Panc1 (cell line): ENCODE measurements around the gene C6orf62. TPM values are rescaled to one million over a fixed set of nuclear protein-coding genes. Genes with fewer than 3 reads are reported as not detected.
"Not testable (repeated sequence)": the region's sequence is repeated elsewhere in the genome, so short reads cannot be mapped to it uniquely, and the experiment has no call there.

Experiments
- ATAC-seq: fragments of 200-7000 bp; cut with Tn5 transposase; 2 replicates; pipeline ENCODE4 v1.9.1; 2020; ENCODE audit warnings: mild to moderate bottlenecking, moderate library complexity
- BruUV-seq: library from RNA; stranded (reverse); fragments of 400-500 nt; replicated peaks from 2 replicates; lab custom pipeline; 2021; lab: Mats Ljungman, UMichigan
- CTCF ChIA-PET: fragments of 300-600 bp; sonication (Branson Sonifier 250); formaldehyde crosslinking; loops from one replicate; lab custom pipeline; 2022; ENCODE audit warnings: antibody characterized with exemption; lab: Charles Lee
- POLR2A ChIA-PET: fragments of 300-600 bp; sonication (Branson Sonifier 250); formaldehyde crosslinking; loops from one replicate; lab custom pipeline; 2022; ENCODE audit warnings: antibody characterized with exemption; lab: Charles Lee
- DNase-seq: peaks from one replicate; pipeline ENCODE4 v3.0.0-alpha.2; 2010; ENCODE audit warnings: low read depth, low spot score
- H3K27ac ChIP-seq: 2 replicates; pipeline ENCODE4 v1.5.1; 2011; ENCODE audit warnings: mild to moderate bottlenecking, low read length, inconsistent platforms
- H3K27me3 ChIP-seq: fragments of 200-500 bp; sonication (Bioruptor generic); 2 replicates; pipeline ENCODE4 v1.6.0; 2014; ENCODE audit warnings: low read length, inconsistent platforms; ENCODE audit not compliant: control insufficient read depth, insufficient read depth
- H3K36me3 ChIP-seq: fragments of 200-500 bp; sonication (Bioruptor generic); 2 replicates; pipeline ENCODE4 v1.5.1; 2014; ENCODE audit warnings: inconsistent platforms, mild to moderate bottlenecking, low read length, moderate library complexity; ENCODE audit not compliant: control insufficient read depth, insufficient read depth
- H3K4me1 ChIP-seq: 2 replicates; pipeline ENCODE4 v1.5.1; 2011; ENCODE audit warnings: inconsistent platforms, mild to moderate bottlenecking, low read length, moderate library complexity; ENCODE audit not compliant: control insufficient read depth, insufficient read depth
- H3K4me3 ChIP-seq, 2 experiments: 2 replicates each; pipeline ENCODE4 v1.5.1; 2011 to 2012; ENCODE audit warnings: low read depth in 2 of 2, low read length in 2 of 2, mild to moderate bottlenecking in 2 of 2, inconsistent platforms in 1 of 2, moderate library complexity in 1 of 2
- H3K9me3 ChIP-seq: fragments of 200-500 bp; sonication (Bioruptor generic); 2 replicates; pipeline ENCODE4 v1.5.1; 2014; ENCODE audit warnings: low read depth, mild to moderate bottlenecking, inconsistent platforms, low read length, moderate library complexity; ENCODE audit not compliant: control insufficient read depth, insufficient read depth
- CTCF ChIP-seq: fragments of 450-650 bp; IDR thresholded peaks from 2 replicates; pipeline ENCODE4 v1.5.1; 2017; ENCODE audit warnings: mild to moderate bottlenecking
- POLR2AphosphoS5 ChIP-seq: IDR thresholded peaks from 2 replicates; pipeline ENCODE4 v1.6.1; 2012; ENCODE audit warnings: mild to moderate bottlenecking, low read depth, low read length, moderate library complexity
- REST ChIP-seq, 2 experiments: IDR thresholded peaks; 2 replicates each; pipeline ENCODE4 v1.6.1; 2011 to 2012; ENCODE audit warnings: low read depth in 2 of 2, control low read depth in 1 of 2, low read length in 1 of 2, mild to moderate bottlenecking in 1 of 2, moderate library complexity in 1 of 2; ENCODE audit not compliant: insufficient read depth in 1 of 2
- SIN3A ChIP-seq: IDR thresholded peaks from 2 replicates; pipeline ENCODE4 v1.6.1; 2012; ENCODE audit warnings: low read depth, mild to moderate bottlenecking, low read length, moderate library complexity, borderline replicate concordance; ENCODE audit not compliant: insufficient read depth
- TCF7L2 ChIP-seq: IDR thresholded peaks from 2 replicates; pipeline ENCODE4 v1.6.1; 2011; ENCODE audit warnings: mild to moderate bottlenecking, low read depth, low read length, inconsistent platforms
- in situ Hi-C: cut with HindIII; loops from 2 replicates; pipeline ENCODE4 v1.10.0; 2016; ENCODE audit warnings: low sequenced_read_pairs, low pct_unique_long_range_greater_than_20kb
- intact Hi-C: fragments of 100-400 bp; cut with micrococcal nuclease; formaldehyde crosslinking; loops from one replicate; pipeline ENCODE4 v1.10.0; 2022; ENCODE audit not compliant: unreplicated experiment
- total RNA-seq: library from RNA; stranded (reverse); gene quantifications from one replicate; pipeline ENCODE4 v1.2.1, GENCODE V29; 2021; ENCODE audit not compliant: unreplicated experiment

Gene C6orf62
- total RNA-seq, 1 experiment from 2014 or later = 153 TPM

- no peak for ATAC-seq
- DNase-seq = no peak
- TF ChIP-seq CTCF (no peak), POLR2AphosphoS5 (no peak), TCF7L2 (no peak), REST (IDR thresholded peaks at IDR 0.05; ENCODE audit: insufficient read depth in 1 of 2, low read depth in 2 of 2, low read length in 1 of 2) (no peak), SIN3A (no peak)
- intact Hi-C loops (no loop called here), in situ Hi-C loops (no loop called here)
- ChIA-PET POLR2A (no interaction called here), CTCF (no interaction called here)
- no peaks in the 10 kb centered on the region for H3K27me3 ChIP-seq
- H3K9me3 ChIP-seq = peaks cover 8% of the 10 kb centered on the region; the same call in 1 of the 2 replicates
- H3K27ac ChIP-seq = no peak overlapping the region
- no peak overlapping the region for H3K4me3 ChIP-seq
- H3K4me1 ChIP-seq = no peaks in the 10 kb centered on the region
- no TSS peak for BruUV-seq
- no peaks in the 10 kb centered on the region for H3K36me3 ChIP-seq
Measured at GRCh38 chr6:24673625-24674024, 45.3 kb downstream of the C6orf62 start.

GRCh38 chr6:24672620-24673182, 46.3 kb downstream of the C6orf62 start:
- ATAC-seq = no peak
- no peak overlapping the region for H3K4me3 ChIP-seq
- BruUV-seq = no TSS peak
- H3K36me3 ChIP-seq = no peaks in the 10 kb centered on the region
- intact Hi-C loops = no loop called here
- POLR2A ChIA-PET = no interaction called here
- in situ Hi-C loops = no loop called here
- no peaks in the 10 kb centered on the region for H3K27me3 ChIP-seq
- TF ChIP-seq TCF7L2 = no peak
- TF ChIP-seq POLR2AphosphoS5 = no peak
- TF ChIP-seq SIN3A = no peak
- TF ChIP-seq REST (IDR thresholded peaks at IDR 0.05; ENCODE audit: insufficient read depth in 1 of 2, low read depth in 2 of 2, low read length in 1 of 2) = no peak
- H3K4me1 ChIP-seq = no peaks in the 10 kb centered on the region
- no peak overlapping the region for H3K27ac ChIP-seq
- CTCF ChIA-PET = no interaction called here
- peaks cover 8% of the 10 kb centered on the region; the same call in 1 of the 2 replicates for H3K9me3 ChIP-seq
- no peak for DNase-seq

- H3K27me3 ChIP-seq, BruUV-seq, in situ Hi-C loops, H3K36me3 ChIP-seq, H3K4me1 ChIP-seq, H3K27ac ChIP-seq, ATAC-seq, DNase-seq, H3K4me3 ChIP-seq, CTCF ChIA-PET, intact Hi-C loops, H3K9me3 ChIP-seq, POLR2A ChIA-PET: not testable (repeated sequence)
Measured at GRCh38 chr6:24671077-24671476, 47.9 kb downstream of the C6orf62 start.

- H3K4me3 ChIP-seq, POLR2A ChIA-PET, H3K27ac ChIP-seq, H3K9me3 ChIP-seq, intact Hi-C loops, BruUV-seq, CTCF ChIA-PET, ATAC-seq, H3K4me1 ChIP-seq, H3K27me3 ChIP-seq, in situ Hi-C loops, H3K36me3 ChIP-seq, DNase-seq: not testable (repeated sequence)
Measured at GRCh38 chr6:24670492-24670891, 48.5 kb downstream of the C6orf62 start.
